Measurements from ENCODE around the gene MTUS2. TPM values are rescaled to one million over a fixed set of nuclear protein-coding genes. Genes with fewer than 3 reads are reported as not detected.

The MTUS2 gene
- total RNA-seq: 5.1 TPM

GRCh38 chr13:28820099-28821051 lies at the start of gene MTUS2:
Gene MTUS2, plus strand, starts transcription at chr13:28820339.
- DNase-seq (ENCODE audit: low spot score): no peak

- no peak for DNase-seq (ENCODE audit: low spot score)
Observed at GRCh38 chr13:28778308-28779215, 41.6 kb upstream of the MTUS2 start.

GRCh38 chr13:28792992-28793391 lies 27.1 kb upstream of the MTUS2 start:
- DNase-seq (ENCODE audit: low spot score): no peak

GRCh38 chr13:28794396-28794795 lies 25.7 kb upstream of the MTUS2 start:
- no peak for DNase-seq (ENCODE audit: low spot score)

- no peak for DNase-seq (ENCODE audit: low spot score)
Observed at GRCh38 chr13:28796938-28797257, 23.2 kb upstream of the MTUS2 start.

GRCh38 chr13:28805193-28805819 lies 14.8 kb upstream of the MTUS2 start:
- DNase-seq (ENCODE audit: low spot score): no peak

GRCh38 chr13:28817204-28817603 lies 2.9 kb upstream of the MTUS2 start:
- no peak for DNase-seq (ENCODE audit: low spot score)

GRCh38 chr13:28819046-28819730 lies 951 bp upstream of the MTUS2 start:
- DNase-seq (ENCODE audit: low spot score): no peak

- DNase-seq (ENCODE audit: low spot score): no peak
Observed at GRCh38 chr13:28819735-28820098, 422 bp upstream of the MTUS2 start.

- DNase-seq (ENCODE audit: low spot score): no peak
Observed at GRCh38 chr13:28822151-28822550, 2.0 kb downstream of the MTUS2 start.

GRCh38 chr13:28822801-28823200 lies 2.7 kb downstream of the MTUS2 start:
- no peak for DNase-seq (ENCODE audit: low spot score)

GRCh38 chr13:28825379-28825778 lies 5.2 kb downstream of the MTUS2 start:
- DNase-seq (ENCODE audit: low spot score): no peak

GRCh38 chr13:28826368-28826767 lies 6.2 kb downstream of the MTUS2 start:
- no peak for DNase-seq (ENCODE audit: low spot score)

- DNase-seq (ENCODE audit: low spot score): no peak
Observed at GRCh38 chr13:28830580-28830979, 10.4 kb downstream of the MTUS2 start.

GRCh38 chr13:28831117-28831516 lies 11.0 kb downstream of the MTUS2 start:
- no peak for DNase-seq (ENCODE audit: low spot score)

GRCh38 chr13:28837111-28837510 lies 17.0 kb downstream of the MTUS2 start:
- no peak for DNase-seq (ENCODE audit: low spot score)

- no peak for DNase-seq (ENCODE audit: low spot score)
Observed at GRCh38 chr13:28843639-28844038, 23.5 kb downstream of the MTUS2 start.

GRCh38 chr13:28849441-28849840 lies 29.3 kb downstream of the MTUS2 start:
- DNase-seq (ENCODE audit: low spot score): no peak

- no peak for DNase-seq (ENCODE audit: low spot score)
Observed at GRCh38 chr13:28850226-28850625, 30.1 kb downstream of the MTUS2 start.

- DNase-seq (ENCODE audit: low spot score): no peak
Observed at GRCh38 chr13:28851422-28851821, 31.3 kb downstream of the MTUS2 start.

GRCh38 chr13:28854657-28855056 lies 34.5 kb downstream of the MTUS2 start:
- DNase-seq (ENCODE audit: low spot score): no peak

- DNase-seq (ENCODE audit: low spot score): no peak
Observed at GRCh38 chr13:28856287-28856686, 36.1 kb downstream of the MTUS2 start.
